Liver (tissue), 3 donors: ENCODE results near the gene JAM2.

Experiments
- ATF3 ChIP-seq: IDR thresholded peaks from 2 replicates; pipeline ENCODE4 v1.6.1; 2016; ENCODE audit warnings: antibody characterized with exemption
- CTCF ChIP-seq: fragments of 150-350 bp; IDR thresholded peaks from 2 replicates; pipeline ENCODE4 v1.5.1; 2017; ENCODE audit warnings: improper control_type of control experiment, low read depth, low read length; ENCODE audit not compliant: missing input control
- EGR1 ChIP-seq, 2 donors: IDR thresholded peaks; 2 replicates each; pipeline ENCODE4 v1.6.1; 2016 to 2018; ENCODE audit warnings: antibody characterized with exemption in 2 of 2, low read depth in 2 of 2
- HNF4G ChIP-seq: IDR thresholded peaks from 2 replicates; pipeline ENCODE4 v1.6.1; 2016; ENCODE audit warnings: antibody characterized with exemption
- JUND ChIP-seq, 2 donors: IDR thresholded peaks; 2 replicates each; pipeline ENCODE4 v1.6.1; 2016; ENCODE audit warnings: antibody characterized with exemption in 2 of 2
- RAD21 ChIP-seq, 2 donors: IDR thresholded peaks; 2 replicates each; pipeline ENCODE4 v1.6.1; 2016; ENCODE audit warnings: antibody characterized with exemption in 2 of 2, mild to moderate bottlenecking in 2 of 2
- YY1 ChIP-seq: IDR thresholded peaks from 2 replicates; pipeline ENCODE4 v1.6.1; 2016; ENCODE audit warnings: antibody characterized with exemption, mild to moderate bottlenecking
- TF ChIP-seq, protein P1 (sequence below): IDR thresholded peaks from 2 replicates; pipeline ENCODE4 v1.6.1; 2016; ENCODE audit warnings: antibody characterized with exemption, mild to moderate bottlenecking
- TF ChIP-seq, protein P2 (sequence below): IDR thresholded peaks from 2 replicates; pipeline ENCODE4 v1.6.1; 2016; ENCODE audit warnings: antibody characterized with exemption
- donor health status: healthy.
- donor health status: healthy.

- TF ChIP-seq CTCF: no peak
- TF ChIP-seq, protein P1, sequence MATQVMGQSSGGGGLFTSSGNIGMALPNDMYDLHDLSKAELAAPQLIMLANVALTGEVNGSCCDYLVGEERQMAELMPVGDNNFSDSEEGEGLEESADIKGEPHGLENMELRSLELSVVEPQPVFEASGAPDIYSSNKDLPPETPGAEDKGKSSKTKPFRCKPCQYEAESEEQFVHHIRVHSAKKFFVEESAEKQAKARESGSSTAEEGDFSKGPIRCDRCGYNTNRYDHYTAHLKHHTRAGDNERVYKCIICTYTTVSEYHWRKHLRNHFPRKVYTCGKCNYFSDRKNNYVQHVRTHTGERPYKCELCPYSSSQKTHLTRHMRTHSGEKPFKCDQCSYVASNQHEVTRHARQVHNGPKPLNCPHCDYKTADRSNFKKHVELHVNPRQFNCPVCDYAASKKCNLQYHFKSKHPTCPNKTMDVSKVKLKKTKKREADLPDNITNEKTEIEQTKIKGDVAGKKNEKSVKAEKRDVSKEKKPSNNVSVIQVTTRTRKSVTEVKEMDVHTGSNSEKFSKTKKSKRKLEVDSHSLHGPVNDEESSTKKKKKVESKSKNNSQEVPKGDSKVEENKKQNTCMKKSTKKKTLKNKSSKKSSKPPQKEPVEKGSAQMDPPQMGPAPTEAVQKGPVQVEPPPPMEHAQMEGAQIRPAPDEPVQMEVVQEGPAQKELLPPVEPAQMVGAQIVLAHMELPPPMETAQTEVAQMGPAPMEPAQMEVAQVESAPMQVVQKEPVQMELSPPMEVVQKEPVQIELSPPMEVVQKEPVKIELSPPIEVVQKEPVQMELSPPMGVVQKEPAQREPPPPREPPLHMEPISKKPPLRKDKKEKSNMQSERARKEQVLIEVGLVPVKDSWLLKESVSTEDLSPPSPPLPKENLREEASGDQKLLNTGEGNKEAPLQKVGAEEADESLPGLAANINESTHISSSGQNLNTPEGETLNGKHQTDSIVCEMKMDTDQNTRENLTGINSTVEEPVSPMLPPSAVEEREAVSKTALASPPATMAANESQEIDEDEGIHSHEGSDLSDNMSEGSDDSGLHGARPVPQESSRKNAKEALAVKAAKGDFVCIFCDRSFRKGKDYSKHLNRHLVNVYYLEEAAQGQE: no peak
- TF ChIP-seq YY1: no peak
- TF ChIP-seq RAD21 (IDR thresholded peaks at IDR 0.05): no peak
- TF ChIP-seq, protein P2, sequence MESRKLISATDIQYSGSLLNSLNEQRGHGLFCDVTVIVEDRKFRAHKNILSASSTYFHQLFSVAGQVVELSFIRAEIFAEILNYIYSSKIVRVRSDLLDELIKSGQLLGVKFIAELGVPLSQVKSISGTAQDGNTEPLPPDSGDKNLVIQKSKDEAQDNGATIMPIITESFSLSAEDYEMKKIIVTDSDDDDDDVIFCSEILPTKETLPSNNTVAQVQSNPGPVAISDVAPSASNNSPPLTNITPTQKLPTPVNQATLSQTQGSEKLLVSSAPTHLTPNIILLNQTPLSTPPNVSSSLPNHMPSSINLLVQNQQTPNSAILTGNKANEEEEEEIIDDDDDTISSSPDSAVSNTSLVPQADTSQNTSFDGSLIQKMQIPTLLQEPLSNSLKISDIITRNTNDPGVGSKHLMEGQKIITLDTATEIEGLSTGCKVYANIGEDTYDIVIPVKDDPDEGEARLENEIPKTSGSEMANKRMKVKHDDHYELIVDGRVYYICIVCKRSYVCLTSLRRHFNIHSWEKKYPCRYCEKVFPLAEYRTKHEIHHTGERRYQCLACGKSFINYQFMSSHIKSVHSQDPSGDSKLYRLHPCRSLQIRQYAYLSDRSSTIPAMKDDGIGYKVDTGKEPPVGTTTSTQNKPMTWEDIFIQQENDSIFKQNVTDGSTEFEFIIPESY: no peak
- no peak for TF ChIP-seq JUND (IDR thresholded peaks at IDR 0.05)
- no peak for TF ChIP-seq EGR1 (IDR thresholded peaks at IDR 0.05; ENCODE audit: low read depth in 2 of 2)
- TF ChIP-seq HNF4G: no peak
- TF ChIP-seq ATF3: no peak
Observed at GRCh38 chr21:25752416-25752815, 113.4 kb downstream of the JAM2 start.
